ENCODE results near the gene TPH2.
A peak's percentile ranks its signal among the peaks of the same experiment; 100 is the strongest.

Gene TPH2

DNA sequence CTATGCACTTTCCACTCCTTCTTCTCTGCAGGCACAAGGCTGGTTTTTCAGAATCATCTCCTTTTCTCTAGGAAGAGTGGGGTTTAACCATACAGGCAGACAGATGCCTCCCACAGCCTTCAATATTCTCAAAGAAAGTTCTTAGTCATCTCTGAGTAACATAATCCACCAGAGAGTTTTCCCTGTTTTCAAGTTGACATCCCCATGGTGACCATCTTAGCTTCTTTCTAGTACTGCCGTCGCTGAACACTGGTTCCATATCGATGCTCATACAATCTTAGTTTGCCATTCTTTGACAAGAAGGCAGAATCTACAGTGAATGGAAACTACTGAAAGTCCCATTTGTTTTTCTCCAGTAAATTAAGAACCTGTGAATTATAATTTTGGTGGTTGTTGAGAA lies 28.6 kb downstream of the TPH2 start:
- H3K4me1 ChIP-seq (ENCODE audit: control insufficient read depth, insufficient read depth, low read depth, low read length), result no peaks in the 10 kb centered on the region
- no peak overlapping the region for H3K9ac ChIP-seq (ENCODE audit: low read length)
- H3K14ac ChIP-seq (ENCODE audit: low read length in 2 of 2), result no peak overlapping the region
- H3K9me3 ChIP-seq (ENCODE audit: control insufficient read depth, low read length), result no peaks in the 10 kb centered on the region
- no peak overlapping the region for H4K8ac ChIP-seq (ENCODE audit: low read length)
- no peak overlapping the region for H3K23ac ChIP-seq (ENCODE audit: low read length in 2 of 2)
- H3K27ac ChIP-seq (ENCODE audit: low read length, poor library complexity, severe bottlenecking), result no peak overlapping the region
- H3K4me2 ChIP-seq (ENCODE audit: low read length, poor library complexity, severe bottlenecking), result no peak overlapping the region
- 78% methylated on average over 3 of the region's 3 CpGs for WGBS
- H3K4me3 ChIP-seq (ENCODE audit: insufficient read depth in 1 of 2, low read depth in 1 of 2, low read length in 2 of 2), result no peak overlapping the region
- H4K91ac ChIP-seq (ENCODE audit: low read length), result no peak overlapping the region
- no peak overlapping the region for H2AFZ ChIP-seq (ENCODE audit: low read depth, low read length)
- DNase-seq, result peak; percentile 29
- no peak overlapping the region for H3K18ac ChIP-seq (ENCODE audit: low read depth in 1 of 2, low read length in 2 of 2)
- peaks cover 0 to 5% of the 10 kb centered on the region in 2 experiments for H3K27me3 ChIP-seq (ENCODE audit: control insufficient read depth in 1 of 2, insufficient read depth in 1 of 2, low read length in 2 of 2)
- H2AK5ac ChIP-seq (ENCODE audit: low read length, severe bottlenecking), result no peak overlapping the region
- no peak overlapping the region for H2BK12ac ChIP-seq (ENCODE audit: low read length in 2 of 2)
- H3K4ac ChIP-seq (ENCODE audit: low read depth in 1 of 2, low read length in 2 of 2), result no peak overlapping the region
- no peak overlapping the region for H2BK120ac ChIP-seq (ENCODE audit: low read depth, low read length)
- H3K79me1 ChIP-seq (replicated peaks; ENCODE audit: low read length, poor library complexity, severe bottlenecking), result no peaks in the 10 kb centered on the region
- H3K36me3 ChIP-seq (ENCODE audit: control insufficient read depth in 1 of 2, insufficient read depth in 2 of 2, low read depth in 1 of 2, low read length in 2 of 2), result no peaks in the 10 kb centered on the region
- no peak overlapping the region for H2BK5ac ChIP-seq (ENCODE audit: low read depth, low read length, poor library complexity, severe bottlenecking)
- H2BK15ac ChIP-seq (ENCODE audit: low read depth, poor library complexity, severe bottlenecking), result no peak overlapping the region

DNA sequence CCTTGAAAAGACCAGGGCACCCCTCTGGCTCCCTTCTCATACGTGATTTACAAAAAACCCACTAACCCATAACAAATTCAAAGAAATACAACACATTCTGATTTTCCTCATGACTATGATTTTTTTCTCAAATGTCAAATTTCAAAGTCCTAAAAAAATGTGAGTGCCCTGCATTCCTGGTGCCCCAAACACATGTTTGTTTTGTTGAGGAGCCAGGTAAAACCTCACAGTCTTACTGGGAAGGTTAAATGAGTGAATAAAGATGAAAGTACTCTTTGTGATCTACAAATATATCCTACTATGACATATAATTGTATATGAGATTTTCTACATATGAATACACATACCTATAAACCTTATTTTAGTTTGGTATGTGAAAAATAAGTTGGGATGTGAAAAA lies 30.7 kb downstream of the TPH2 start:
- no peak overlapping the region for H3K18ac ChIP-seq (ENCODE audit: low read depth in 1 of 2, low read length in 2 of 2)
- no peak overlapping the region for H4K8ac ChIP-seq (ENCODE audit: low read length)
- no peak overlapping the region for H3K23ac ChIP-seq (ENCODE audit: low read length in 2 of 2)
- H2AFZ ChIP-seq (ENCODE audit: low read depth, low read length), result no peak overlapping the region
- no peaks in the 10 kb centered on the region for H3K36me3 ChIP-seq (ENCODE audit: control insufficient read depth in 1 of 2, insufficient read depth in 2 of 2, low read depth in 1 of 2, low read length in 2 of 2)
- H3K14ac ChIP-seq (ENCODE audit: low read length in 2 of 2), result no peak overlapping the region
- no peak overlapping the region for H3K27ac ChIP-seq (ENCODE audit: low read length, poor library complexity, severe bottlenecking)
- H3K4me1 ChIP-seq (ENCODE audit: control insufficient read depth, insufficient read depth, low read depth, low read length), result no peaks in the 10 kb centered on the region
- H3K9me3 ChIP-seq (ENCODE audit: control insufficient read depth, low read length), result no peaks in the 10 kb centered on the region
- H3K4me2 ChIP-seq (ENCODE audit: low read length, poor library complexity, severe bottlenecking), result no peak overlapping the region
- H3K27me3 ChIP-seq (ENCODE audit: control insufficient read depth in 1 of 2, insufficient read depth in 1 of 2, low read length in 2 of 2), result peaks cover 0 to 5% of the 10 kb centered on the region in 2 experiments
- no peak overlapping the region for H2AK5ac ChIP-seq (ENCODE audit: low read length, severe bottlenecking)
- 96% methylated on average over 1 of the region's 1 CpG for WGBS
- H3K4ac ChIP-seq (ENCODE audit: low read depth in 1 of 2, low read length in 2 of 2), result no peak overlapping the region
- no peaks in the 10 kb centered on the region for H3K79me1 ChIP-seq (replicated peaks; ENCODE audit: low read length, poor library complexity, severe bottlenecking)
- no peak for DNase-seq
- no peak overlapping the region for H2BK5ac ChIP-seq (ENCODE audit: low read depth, low read length, poor library complexity, severe bottlenecking)
- H2BK120ac ChIP-seq (ENCODE audit: low read depth, low read length), result no peak overlapping the region
- H2BK12ac ChIP-seq (ENCODE audit: low read length in 2 of 2), result no peak overlapping the region
- H3K9ac ChIP-seq (ENCODE audit: low read length), result no peak overlapping the region
- H4K91ac ChIP-seq (ENCODE audit: low read length), result no peak overlapping the region
- H3K4me3 ChIP-seq (ENCODE audit: insufficient read depth in 1 of 2, low read depth in 1 of 2, low read length in 2 of 2), result no peak overlapping the region
- H2BK15ac ChIP-seq (ENCODE audit: low read depth, poor library complexity, severe bottlenecking), result no peak overlapping the region

GRCh38 chr12:71970031-71970430 lies 31.4 kb downstream of the TPH2 start:
- H3K36me3 ChIP-seq (ENCODE audit: control insufficient read depth in 1 of 2, insufficient read depth in 2 of 2, low read depth in 1 of 2, low read length in 2 of 2), result no peaks in the 10 kb centered on the region
- no peak overlapping the region for H4K8ac ChIP-seq (ENCODE audit: low read length)
- H3K9me3 ChIP-seq (ENCODE audit: control insufficient read depth, low read length), result no peaks in the 10 kb centered on the region
- 88% methylated on average over 4 of the region's 5 CpGs for WGBS
- no peak for DNase-seq
- no peak overlapping the region for H2BK12ac ChIP-seq (ENCODE audit: low read length in 2 of 2)
- no peak overlapping the region for H2AFZ ChIP-seq (ENCODE audit: low read depth, low read length)
- H3K4me3 ChIP-seq (ENCODE audit: insufficient read depth in 1 of 2, low read depth in 1 of 2, low read length in 2 of 2), result no peak overlapping the region
- H3K4ac ChIP-seq (ENCODE audit: low read depth in 1 of 2, low read length in 2 of 2), result no peak overlapping the region
- H2AK5ac ChIP-seq (ENCODE audit: low read length, severe bottlenecking), result no peak overlapping the region
- no peaks in the 10 kb centered on the region for H3K79me1 ChIP-seq (replicated peaks; ENCODE audit: low read length, poor library complexity, severe bottlenecking)
- peaks cover 0 to 5% of the 10 kb centered on the region in 2 experiments for H3K27me3 ChIP-seq (ENCODE audit: control insufficient read depth in 1 of 2, insufficient read depth in 1 of 2, low read length in 2 of 2)
- no peak overlapping the region for H3K9ac ChIP-seq (ENCODE audit: low read length)
- H3K4me1 ChIP-seq (ENCODE audit: control insufficient read depth, insufficient read depth, low read depth, low read length), result no peaks in the 10 kb centered on the region
- no peak overlapping the region for H3K14ac ChIP-seq (ENCODE audit: low read length in 2 of 2)
- H3K27ac ChIP-seq (ENCODE audit: low read length, poor library complexity, severe bottlenecking), result no peak overlapping the region
- no peak overlapping the region for H4K91ac ChIP-seq (ENCODE audit: low read length)
- H3K18ac ChIP-seq (ENCODE audit: low read depth in 1 of 2, low read length in 2 of 2), result no peak overlapping the region
- H2BK120ac ChIP-seq (ENCODE audit: low read depth, low read length), result no peak overlapping the region
- no peak overlapping the region for H3K4me2 ChIP-seq (ENCODE audit: low read length, poor library complexity, severe bottlenecking)
- no peak overlapping the region for H2BK15ac ChIP-seq (ENCODE audit: low read depth, poor library complexity, severe bottlenecking)
- H3K23ac ChIP-seq (ENCODE audit: low read length in 2 of 2), result no peak overlapping the region
- H2BK5ac ChIP-seq (ENCODE audit: low read depth, low read length, poor library complexity, severe bottlenecking), result no peak overlapping the region

- whole genome bisulfite sequencing, result 90% methylated on average over 4 of the region's 4 CpGs
Measured at GRCh38 chr12:71972441-71973074, 33.9 kb downstream of the TPH2 start.

More at GRCh38 chr12:71972441-71973074, 33.9 kb downstream of the TPH2 start:
- no peak overlapping the region for H3K4me3 ChIP-seq (ENCODE audit: insufficient read depth in 1 of 2, low read depth in 1 of 2, low read length in 2 of 2)
- H3K4me1 ChIP-seq (ENCODE audit: control insufficient read depth, insufficient read depth, low read depth, low read length), result no peaks in the 10 kb centered on the region
- H3K4ac ChIP-seq (ENCODE audit: low read depth in 1 of 2, low read length in 2 of 2), result no peak overlapping the region
- no peak overlapping the region for H3K4me2 ChIP-seq (ENCODE audit: low read length, poor library complexity, severe bottlenecking)
- no peak overlapping the region for H2BK15ac ChIP-seq (ENCODE audit: low read depth, poor library complexity, severe bottlenecking)
- no peak overlapping the region for H2BK12ac ChIP-seq (ENCODE audit: low read length in 2 of 2)
- H2AFZ ChIP-seq (ENCODE audit: low read depth, low read length), result no peak overlapping the region
- no peak overlapping the region for H3K18ac ChIP-seq (ENCODE audit: low read depth in 1 of 2, low read length in 2 of 2)
- no peaks in the 10 kb centered on the region for H3K79me1 ChIP-seq (replicated peaks; ENCODE audit: low read length, poor library complexity, severe bottlenecking)
- no peak overlapping the region for H2BK120ac ChIP-seq (ENCODE audit: low read depth, low read length)
- DNase-seq, result no peak
- H2AK5ac ChIP-seq (ENCODE audit: low read length, severe bottlenecking), result no peak overlapping the region
- H3K36me3 ChIP-seq (ENCODE audit: control insufficient read depth in 1 of 2, insufficient read depth in 2 of 2, low read depth in 1 of 2, low read length in 2 of 2), result no peaks in the 10 kb centered on the region
- no peaks in the 10 kb centered on the region for H3K9me3 ChIP-seq (ENCODE audit: control insufficient read depth, low read length)
- H3K23ac ChIP-seq (ENCODE audit: low read length in 2 of 2), result no peak overlapping the region
- no peak overlapping the region for H3K14ac ChIP-seq (ENCODE audit: low read length in 2 of 2)
- no peak overlapping the region for H2BK5ac ChIP-seq (ENCODE audit: low read depth, low read length, poor library complexity, severe bottlenecking)
- H4K8ac ChIP-seq (ENCODE audit: low read length), result no peak overlapping the region
- H3K27me3 ChIP-seq (ENCODE audit: control insufficient read depth in 1 of 2, insufficient read depth in 1 of 2, low read length in 2 of 2), result peaks cover 0 to 5% of the 10 kb centered on the region in 2 experiments
- no peak overlapping the region for H3K9ac ChIP-seq (ENCODE audit: low read length)
- no peak overlapping the region for H3K27ac ChIP-seq (ENCODE audit: low read length, poor library complexity, severe bottlenecking)
- no peak overlapping the region for H4K91ac ChIP-seq (ENCODE audit: low read length)

All from mesenchymal stem cell (in vitro differentiated cells and primary cell).